ENCODE measurements around the gene ERBIN.

ERBIN gene

DNA sequence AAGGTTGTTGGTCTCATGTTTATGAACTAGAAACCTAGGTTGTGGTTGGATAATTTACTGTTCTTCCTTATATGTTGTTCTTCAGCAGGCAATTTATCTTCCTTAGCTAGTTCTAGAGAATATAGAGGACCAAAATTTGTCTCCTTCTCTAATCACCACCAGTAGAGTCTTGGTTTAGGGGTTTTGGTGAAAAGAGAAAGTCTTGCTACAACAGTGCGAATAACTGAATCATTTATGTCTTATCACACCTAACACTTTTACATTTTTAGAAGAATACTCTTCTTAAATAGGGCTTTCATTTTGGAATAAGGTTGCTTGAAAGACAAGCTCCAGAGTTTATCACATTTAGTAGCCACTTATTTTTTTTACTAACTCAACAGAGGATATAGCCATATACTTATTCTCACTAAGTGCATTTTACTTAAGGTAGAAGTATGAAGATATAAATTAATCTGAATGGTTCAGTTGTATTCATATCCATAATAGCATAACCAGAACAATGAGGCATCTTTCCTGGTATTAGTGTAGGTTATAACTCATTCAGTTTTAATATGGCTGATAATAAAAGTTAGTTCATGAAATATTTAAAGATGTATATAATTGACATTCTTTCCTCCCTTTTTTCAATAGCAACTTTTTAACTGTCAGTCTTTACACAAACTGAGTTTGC, 67.9 kb downstream of the ERBIN start:
- H3K9me3 ChIP-seq = no peaks in the 10 kb centered on the region
- peaks cover 0 to 15% (median 12%) of the 10 kb centered on the region in 3 donors for H3K36me3 ChIP-seq
- H3K4me1 ChIP-seq = no peaks in the 10 kb centered on the region
- DNase-seq = no peak
- no peak overlapping the region for H3K27ac ChIP-seq
- TF ChIP-seq, protein P1, sequence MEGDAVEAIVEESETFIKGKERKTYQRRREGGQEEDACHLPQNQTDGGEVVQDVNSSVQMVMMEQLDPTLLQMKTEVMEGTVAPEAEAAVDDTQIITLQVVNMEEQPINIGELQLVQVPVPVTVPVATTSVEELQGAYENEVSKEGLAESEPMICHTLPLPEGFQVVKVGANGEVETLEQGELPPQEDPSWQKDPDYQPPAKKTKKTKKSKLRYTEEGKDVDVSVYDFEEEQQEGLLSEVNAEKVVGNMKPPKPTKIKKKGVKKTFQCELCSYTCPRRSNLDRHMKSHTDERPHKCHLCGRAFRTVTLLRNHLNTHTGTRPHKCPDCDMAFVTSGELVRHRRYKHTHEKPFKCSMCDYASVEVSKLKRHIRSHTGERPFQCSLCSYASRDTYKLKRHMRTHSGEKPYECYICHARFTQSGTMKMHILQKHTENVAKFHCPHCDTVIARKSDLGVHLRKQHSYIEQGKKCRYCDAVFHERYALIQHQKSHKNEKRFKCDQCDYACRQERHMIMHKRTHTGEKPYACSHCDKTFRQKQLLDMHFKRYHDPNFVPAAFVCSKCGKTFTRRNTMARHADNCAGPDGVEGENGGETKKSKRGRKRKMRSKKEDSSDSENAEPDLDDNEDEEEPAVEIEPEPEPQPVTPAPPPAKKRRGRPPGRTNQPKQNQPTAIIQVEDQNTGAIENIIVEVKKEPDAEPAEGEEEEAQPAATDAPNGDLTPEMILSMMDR (IDR thresholded peaks at IDR 0.05) = no peak
- intact Hi-C loops (cut with DNase I; ENCODE audit: low total_unique reads) = no loop called here
- H3K4me3 ChIP-seq = no peak overlapping the region
- H3K27me3 ChIP-seq = no peaks in the 10 kb centered on the region

DNA sequence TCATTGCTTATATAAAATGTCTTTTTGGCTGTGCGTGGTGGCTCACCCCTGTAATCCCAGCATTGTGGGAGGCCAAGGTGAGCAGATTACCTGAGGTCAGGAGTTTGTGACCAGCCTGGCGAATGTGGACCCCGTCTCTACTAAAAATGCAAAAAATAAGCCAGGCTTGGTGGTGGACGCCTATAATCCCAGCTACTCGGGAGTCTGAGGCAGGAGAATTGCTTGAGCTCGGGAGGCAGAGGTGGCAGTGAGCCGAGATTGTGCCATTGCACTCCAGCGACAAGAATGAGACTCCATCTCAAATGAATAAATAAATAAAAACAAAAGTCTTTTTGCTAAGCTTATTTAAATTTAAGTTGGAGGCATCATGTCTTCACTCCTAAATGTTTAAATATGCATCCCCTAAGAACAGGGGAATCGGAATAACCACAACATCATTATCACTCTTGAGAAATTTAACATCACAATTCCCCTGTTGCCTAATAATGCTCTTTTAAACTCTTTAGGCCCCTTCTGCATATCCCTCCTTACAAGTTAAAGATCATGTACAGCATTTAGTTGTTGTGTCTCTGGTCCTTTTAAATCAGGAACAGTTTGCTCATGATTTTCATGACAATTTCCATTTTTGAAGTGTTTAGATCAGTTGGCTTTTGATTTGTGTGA, 72.8 kb downstream of the ERBIN start:
- no peaks in the 10 kb centered on the region for H3K27me3 ChIP-seq
- intact Hi-C loops (cut with DNase I; ENCODE audit: low total_unique reads) = no loop called here
- H3K9me3 ChIP-seq = no peaks in the 10 kb centered on the region
- no peaks in the 10 kb centered on the region for H3K4me1 ChIP-seq
- no peak overlapping the region for H3K27ac ChIP-seq
- DNase-seq = no peak
- peaks cover 0 to 7% (median 0%) of the 10 kb centered on the region in 3 donors for H3K36me3 ChIP-seq
- TF ChIP-seq, protein P1 (IDR thresholded peaks at IDR 0.05) = no peak
- no peak overlapping the region for H3K4me3 ChIP-seq

DNA sequence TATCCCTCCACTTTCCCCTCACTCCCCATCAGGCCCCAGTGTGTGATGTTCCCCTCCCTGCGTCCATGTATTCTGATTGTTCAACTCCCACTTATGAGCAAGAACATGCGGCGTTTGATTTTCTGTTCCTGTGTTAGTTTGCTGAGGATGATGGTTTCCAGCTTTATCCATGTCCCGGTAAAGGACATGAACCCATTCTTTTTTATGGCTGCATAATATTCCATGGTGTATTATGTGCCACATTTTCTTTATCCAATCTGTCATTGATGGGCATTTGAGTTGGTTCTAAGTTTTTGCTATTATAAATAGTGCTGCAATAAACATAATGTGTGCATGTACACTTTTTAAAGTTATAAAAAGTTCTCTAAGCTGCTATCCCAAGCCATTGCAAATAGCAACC, 75.6 kb downstream of the ERBIN start:
- Histone ChIP-seq H3K27ac (no peak overlapping the region), H3K4me3 (no peak overlapping the region), H3K27me3 (no peaks in the 10 kb centered on the region), H3K36me3 (no peaks in the 10 kb centered on the region), H3K4me1 (no peaks in the 10 kb centered on the region), H3K9me3 (no peaks in the 10 kb centered on the region)
- TF ChIP-seq, protein P1 (IDR thresholded peaks at IDR 0.05) = no peak
- intact Hi-C loops (cut with DNase I; ENCODE audit: low total_unique reads) = no loop called here
- DNase-seq = no peak

DNA sequence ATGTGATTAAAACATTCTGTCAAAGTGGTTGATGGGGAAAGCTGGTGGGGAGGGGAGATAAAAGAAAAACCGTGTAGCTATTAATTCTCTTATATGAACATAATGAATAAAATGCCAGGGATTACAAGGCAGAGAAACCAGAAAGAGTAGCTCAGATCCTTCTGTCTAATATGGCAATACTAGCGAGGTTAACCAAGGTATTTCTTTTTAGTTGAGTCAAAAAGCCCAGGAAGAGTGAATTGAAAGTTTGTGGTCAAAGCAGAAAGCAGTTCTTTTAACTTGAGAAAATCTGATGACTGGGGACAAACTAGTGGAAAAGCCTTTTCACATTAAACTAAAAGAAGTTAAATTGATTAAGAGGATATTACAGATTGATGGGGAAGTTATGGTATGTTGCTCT, 76.0 kb downstream of the ERBIN start:
- H3K27ac ChIP-seq = no peak overlapping the region
- no peak for DNase-seq
- TF ChIP-seq, protein P1 (IDR thresholded peaks at IDR 0.05) = no peak
- H3K9me3 ChIP-seq = no peaks in the 10 kb centered on the region
- H3K4me1 ChIP-seq = no peaks in the 10 kb centered on the region
- no peak overlapping the region for H3K4me3 ChIP-seq
- H3K36me3 ChIP-seq = no peaks in the 10 kb centered on the region
- H3K27me3 ChIP-seq = no peaks in the 10 kb centered on the region
- intact Hi-C loops (cut with DNase I; ENCODE audit: low total_unique reads) = no loop called here

DNA sequence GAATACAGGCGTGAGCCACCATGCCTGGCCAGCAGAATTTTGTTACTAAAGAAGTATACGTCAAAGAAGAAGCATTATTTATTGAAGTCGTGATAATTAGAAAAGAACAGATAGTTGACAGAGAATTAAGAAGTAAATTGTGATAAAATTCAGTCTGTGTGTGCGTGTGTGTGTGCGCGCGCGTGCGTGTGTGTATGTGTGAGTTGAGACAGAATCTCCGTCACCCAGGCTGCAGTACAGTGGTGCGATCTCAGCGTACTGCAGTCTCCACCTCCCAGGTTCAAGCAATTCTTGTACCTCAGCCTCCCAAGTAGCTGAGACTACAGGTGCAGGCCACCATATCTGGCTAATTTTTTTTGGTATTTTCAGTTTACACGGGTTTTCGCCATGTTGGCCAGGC, 77.8 kb downstream of the ERBIN start:
- no peak overlapping the region for H3K4me3 ChIP-seq
- DNase-seq = no peak
- intact Hi-C loops (cut with DNase I; ENCODE audit: low total_unique reads) = no loop called here
- H3K9me3 ChIP-seq = no peaks in the 10 kb centered on the region
- no peaks in the 10 kb centered on the region for H3K27me3 ChIP-seq
- no peaks in the 10 kb centered on the region for H3K4me1 ChIP-seq
- TF ChIP-seq, protein P1 (IDR thresholded peaks at IDR 0.05) = no peak
- H3K36me3 ChIP-seq = no peaks in the 10 kb centered on the region
- no peak overlapping the region for H3K27ac ChIP-seq
